ENCODE data around the gene LOXL4. TPM values are rescaled to one million over a fixed set of nuclear protein-coding genes. Genes with fewer than 3 reads are reported as not detected.

The LOXL4 gene
- total and polyA plus RNA-seq, 8 donors = 0.29 to 23.7 (median 1.7) TPM

- no peak for TF ChIP-seq POLR2AphosphoS5 (IDR thresholded peaks at IDR 0.05)
- TF ChIP-seq POLR2A (IDR thresholded peaks at IDR 0.05) = no peak
- TF ChIP-seq CTCF (IDR thresholded peaks at IDR 0.05) = no peak
- no peak for TF ChIP-seq EP300 (IDR thresholded peaks at IDR 0.05)
- no peak overlapping the region for H3K27ac ChIP-seq
- no peaks in the 10 kb centered on the region for H3K27me3 ChIP-seq
- DNase-seq = no peak
- peaks cover 0 to 6% (median 3%) of the 10 kb centered on the region in 4 donors for H3K36me3 ChIP-seq
- peaks cover 0 to 10% (median 0%) of the 10 kb centered on the region in 4 donors for H3K4me1 ChIP-seq
- 70 to 79% (median 77%) methylated on average over 2 of the region's 2 CpGs for WGBS, 5 donors
- intact Hi-C loops (cut with DNase I; ENCODE audit: low total_unique reads) = no loop called here
- H3K4me3 ChIP-seq = no peak overlapping the region
- H3K9me3 ChIP-seq = peaks cover 0 to 15% (median 6%) of the 10 kb centered on the region in 4 donors
These were observed 43.5 kb downstream of the LOXL4 start for GRCh38 chr10:98224509-98224908.

DNA sequence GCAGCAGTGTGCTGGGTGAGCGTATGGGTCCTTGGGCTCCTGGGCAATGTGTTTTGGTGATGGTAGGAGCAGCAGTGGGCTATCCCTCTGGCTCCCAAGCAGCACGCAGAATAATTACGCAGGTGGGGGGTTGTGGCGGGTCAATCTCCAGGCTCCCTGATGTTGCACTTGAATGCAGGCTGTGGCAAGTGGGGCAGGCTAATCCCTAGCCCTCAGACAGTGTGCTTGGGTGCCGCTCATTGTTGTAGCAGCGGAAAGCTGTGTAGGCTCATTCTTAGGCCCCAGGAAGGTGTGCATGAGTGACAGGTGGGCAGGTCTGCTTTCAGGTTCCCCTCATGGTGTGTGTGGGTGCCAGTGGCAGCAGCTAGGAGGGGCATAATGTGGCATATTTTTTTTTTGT lies 44.1 kb downstream of the LOXL4 start:
- intact Hi-C loops (cut with DNase I; ENCODE audit: low total_unique reads) = no loop called here
- H3K27ac ChIP-seq = no peak overlapping the region
- peaks cover 0 to 7% (median 3%) of the 10 kb centered on the region in 4 donors for H3K36me3 ChIP-seq
- TF ChIP-seq POLR2AphosphoS5 (IDR thresholded peaks at IDR 0.05) (no peak), EP300 (IDR thresholded peaks at IDR 0.05) (no peak), POLR2A (IDR thresholded peaks at IDR 0.05) (no peak), CTCF (IDR thresholded peaks at IDR 0.05) (no peak)
- H3K27me3 ChIP-seq = no peaks in the 10 kb centered on the region
- H3K9me3 ChIP-seq = peaks cover 0 to 22% (median 11%) of the 10 kb centered on the region in 4 donors
- no peak overlapping the region for H3K4me3 ChIP-seq
- H3K4me1 ChIP-seq = peaks cover 0 to 10% (median 0%) of the 10 kb centered on the region in 4 donors
- WGBS, 5 donors = 93 to 99% (median 97%) methylated on average over 6 of the region's 6 CpGs
- DNase-seq = no peak

GRCh38 chr10:98217801-98218200 lies 50.2 kb downstream of the LOXL4 start:
- no peak for TF ChIP-seq POLR2A (IDR thresholded peaks at IDR 0.05)
- TF ChIP-seq POLR2AphosphoS5 (IDR thresholded peaks at IDR 0.05) = no peak
- no peak for TF ChIP-seq EP300 (IDR thresholded peaks at IDR 0.05)
- TF ChIP-seq CTCF (IDR thresholded peaks at IDR 0.05) = no peak

GRCh38 chr10:98215373-98215772 lies 52.6 kb downstream of the LOXL4 start:
- Histone ChIP-seq H3K36me3 (peaks cover 0 to 19% (median 0%) of the 10 kb centered on the region in 4 donors), H3K9me3 (peaks cover 0 to 18% (median 9%) of the 10 kb centered on the region in 4 donors), H3K27ac (no peak overlapping the region), H3K4me1 (peaks cover 0 to 14% (median 5%) of the 10 kb centered on the region in 4 donors), H3K27me3 (no peaks in the 10 kb centered on the region), H3K4me3 (no peak overlapping the region)
- intact Hi-C loops (cut with DNase I; ENCODE audit: low total_unique reads) = no loop called here
- DNase-seq = no peak
- 92 to 98% (median 96%) methylated on average over 2 of the region's 2 CpGs for WGBS, 5 donors
- TF ChIP-seq CTCF (IDR thresholded peaks at IDR 0.05) (no peak), EP300 (IDR thresholded peaks at IDR 0.05) (no peak), POLR2A (IDR thresholded peaks at IDR 0.05) (no peak), POLR2AphosphoS5 (IDR thresholded peaks at IDR 0.05) (no peak)

More at GRCh38 chr10:98217801-98218200, 50.2 kb downstream of the LOXL4 start:
- Histone ChIP-seq H3K36me3 (peaks cover 0 to 11% (median 0%) of the 10 kb centered on the region in 4 donors), H3K27me3 (no peaks in the 10 kb centered on the region), H3K4me3 (no peak overlapping the region), H3K27ac (no peak overlapping the region), H3K9me3 (peaks cover 0 to 18% (median 9%) of the 10 kb centered on the region in 4 donors), H3K4me1 (no peaks in the 10 kb centered on the region)
- intact Hi-C loops (cut with DNase I; ENCODE audit: low total_unique reads) = no loop called here
- 68 to 93% (median 79%) methylated on average over 1 of the region's 1 CpG for WGBS, 5 donors
- no peak for DNase-seq

Measured in stomach (tissue), 9 donors.